GM12872 (cell line): ENCODE measurements around the gene MTHFD1L.

ENCODE experiments used
- TF ChIP-seq, protein P1 (sequence below): IDR thresholded peaks from 3 replicates; pipeline ENCODE4 v1.5.1; 2011; ENCODE audit warnings: low read depth, mild to moderate bottlenecking, low read length, moderate library complexity; ENCODE audit not compliant: insufficient read depth

MTHFD1L gene

GRCh38 chr6:150898399-150899170 is 33.1 kb downstream of the MTHFD1L start:
- TF ChIP-seq, protein P1, sequence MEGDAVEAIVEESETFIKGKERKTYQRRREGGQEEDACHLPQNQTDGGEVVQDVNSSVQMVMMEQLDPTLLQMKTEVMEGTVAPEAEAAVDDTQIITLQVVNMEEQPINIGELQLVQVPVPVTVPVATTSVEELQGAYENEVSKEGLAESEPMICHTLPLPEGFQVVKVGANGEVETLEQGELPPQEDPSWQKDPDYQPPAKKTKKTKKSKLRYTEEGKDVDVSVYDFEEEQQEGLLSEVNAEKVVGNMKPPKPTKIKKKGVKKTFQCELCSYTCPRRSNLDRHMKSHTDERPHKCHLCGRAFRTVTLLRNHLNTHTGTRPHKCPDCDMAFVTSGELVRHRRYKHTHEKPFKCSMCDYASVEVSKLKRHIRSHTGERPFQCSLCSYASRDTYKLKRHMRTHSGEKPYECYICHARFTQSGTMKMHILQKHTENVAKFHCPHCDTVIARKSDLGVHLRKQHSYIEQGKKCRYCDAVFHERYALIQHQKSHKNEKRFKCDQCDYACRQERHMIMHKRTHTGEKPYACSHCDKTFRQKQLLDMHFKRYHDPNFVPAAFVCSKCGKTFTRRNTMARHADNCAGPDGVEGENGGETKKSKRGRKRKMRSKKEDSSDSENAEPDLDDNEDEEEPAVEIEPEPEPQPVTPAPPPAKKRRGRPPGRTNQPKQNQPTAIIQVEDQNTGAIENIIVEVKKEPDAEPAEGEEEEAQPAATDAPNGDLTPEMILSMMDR = no peak

GRCh38 chr6:150899231-150899630 is 33.7 kb downstream of the MTHFD1L start:
- TF ChIP-seq, protein P1 = no peak

DNA sequence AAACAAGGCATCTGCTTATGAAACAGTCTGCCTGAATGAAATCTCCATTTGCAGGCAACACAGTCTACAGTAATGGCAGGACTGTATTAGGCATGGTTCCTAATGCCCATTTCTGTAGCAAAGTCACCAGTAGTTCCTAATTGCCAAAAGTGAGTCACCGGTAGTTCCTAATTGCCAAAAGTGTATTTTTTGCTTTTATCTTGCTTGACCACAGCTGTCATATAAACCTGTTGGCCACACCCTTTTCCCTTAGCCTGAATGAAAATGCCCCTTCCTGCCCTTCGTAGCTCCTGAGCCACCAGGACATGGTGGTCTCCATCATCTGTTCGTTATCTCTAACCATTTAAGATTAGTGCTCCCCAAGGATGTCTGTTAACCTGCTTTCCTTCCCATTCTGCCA is 34.5 kb downstream of the MTHFD1L start:
- TF ChIP-seq, protein P1 = no peak

GRCh38 chr6:150902142-150902776 is 36.8 kb downstream of the MTHFD1L start:
- TF ChIP-seq, protein P1 = no peak

GRCh38 chr6:150905769-150906168 is 40.3 kb downstream of the MTHFD1L start:
- TF ChIP-seq, protein P1 = peak; percentile 64; the same call in 2 of the 3 replicates

GRCh38 chr6:150906641-150907326 is 41.3 kb downstream of the MTHFD1L start:
- TF ChIP-seq, protein P1 = no peak

- TF ChIP-seq, protein P1 = no peak
Observed at GRCh38 chr6:150907383-150907782, 41.9 kb downstream of the MTHFD1L start.
